GM12865 (cell line): ENCODE data around the gene TMEM214.

Experiments
- DNase-seq: peaks from one replicate; pipeline ENCODE4 v3.0.0; 2010; ENCODE audit warnings: low read depth
- H3K4me3 ChIP-seq: 2 replicates; pipeline ENCODE4 v1.5.1; 2011; ENCODE audit warnings: mild to moderate bottlenecking, low read depth, low read length, control low read depth
- TF ChIP-seq, protein P1 (sequence below): IDR thresholded peaks from 2 replicates; pipeline ENCODE4 v1.5.1; 2011; ENCODE audit warnings: low read length, control low read depth, low read depth, inconsistent platforms; ENCODE audit not compliant: insufficient read depth; ENCODE audit errors: missing control alignments

TMEM214 gene

GRCh38 chr2:27079233-27080139, 46.7 kb downstream of the TMEM214 start:
- TF ChIP-seq, protein P1, sequence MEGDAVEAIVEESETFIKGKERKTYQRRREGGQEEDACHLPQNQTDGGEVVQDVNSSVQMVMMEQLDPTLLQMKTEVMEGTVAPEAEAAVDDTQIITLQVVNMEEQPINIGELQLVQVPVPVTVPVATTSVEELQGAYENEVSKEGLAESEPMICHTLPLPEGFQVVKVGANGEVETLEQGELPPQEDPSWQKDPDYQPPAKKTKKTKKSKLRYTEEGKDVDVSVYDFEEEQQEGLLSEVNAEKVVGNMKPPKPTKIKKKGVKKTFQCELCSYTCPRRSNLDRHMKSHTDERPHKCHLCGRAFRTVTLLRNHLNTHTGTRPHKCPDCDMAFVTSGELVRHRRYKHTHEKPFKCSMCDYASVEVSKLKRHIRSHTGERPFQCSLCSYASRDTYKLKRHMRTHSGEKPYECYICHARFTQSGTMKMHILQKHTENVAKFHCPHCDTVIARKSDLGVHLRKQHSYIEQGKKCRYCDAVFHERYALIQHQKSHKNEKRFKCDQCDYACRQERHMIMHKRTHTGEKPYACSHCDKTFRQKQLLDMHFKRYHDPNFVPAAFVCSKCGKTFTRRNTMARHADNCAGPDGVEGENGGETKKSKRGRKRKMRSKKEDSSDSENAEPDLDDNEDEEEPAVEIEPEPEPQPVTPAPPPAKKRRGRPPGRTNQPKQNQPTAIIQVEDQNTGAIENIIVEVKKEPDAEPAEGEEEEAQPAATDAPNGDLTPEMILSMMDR: no peak
- DNase-seq: no peak
- H3K4me3 ChIP-seq: no peak overlapping the region

DNA sequence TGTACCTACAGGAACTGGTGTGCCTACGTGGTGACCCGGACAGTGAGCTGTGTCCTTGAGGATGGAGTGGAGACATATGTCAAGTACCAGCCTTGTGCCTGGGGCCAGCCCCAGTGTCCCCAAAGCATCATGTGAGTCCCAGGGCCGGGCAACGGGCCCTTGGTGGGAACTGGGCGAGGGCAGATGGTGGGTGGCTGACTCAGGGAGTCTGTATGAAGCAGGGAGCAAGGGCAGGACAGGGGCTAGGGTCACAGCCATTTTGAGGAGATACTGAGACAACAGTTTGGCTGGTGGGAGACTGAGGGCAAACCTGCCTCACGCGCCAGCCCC, 47.3 kb downstream of the TMEM214 start:
- no peak for DNase-seq
- H3K4me3 ChIP-seq: no peak overlapping the region
- TF ChIP-seq, protein P1: no peak

DNA sequence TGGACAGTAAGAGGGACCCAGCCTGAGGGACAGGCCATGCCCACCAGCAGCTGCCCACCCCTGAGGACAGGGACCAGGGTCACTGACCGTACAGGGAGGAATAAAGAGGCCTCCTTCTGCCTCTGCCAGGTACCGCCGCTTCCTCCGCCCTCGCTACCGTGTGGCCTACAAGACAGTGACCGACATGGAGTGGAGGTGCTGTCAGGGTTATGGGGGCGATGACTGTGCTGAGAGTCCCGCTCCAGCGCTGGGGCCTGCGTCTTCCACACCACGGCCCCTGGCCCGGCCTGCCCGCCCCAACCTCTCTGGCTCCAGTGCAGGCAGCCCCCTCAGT, 47.8 kb downstream of the TMEM214 start:
- no peak overlapping the region for H3K4me3 ChIP-seq
- TF ChIP-seq, protein P1: no peak
- DNase-seq: no peak

GRCh38 chr2:27081984-27082772, 49.4 kb downstream of the TMEM214 start:
- no peak for DNase-seq
- TF ChIP-seq, protein P1: no peak
- no peak overlapping the region; the same call in 1 of the 2 replicates for H3K4me3 ChIP-seq

DNA sequence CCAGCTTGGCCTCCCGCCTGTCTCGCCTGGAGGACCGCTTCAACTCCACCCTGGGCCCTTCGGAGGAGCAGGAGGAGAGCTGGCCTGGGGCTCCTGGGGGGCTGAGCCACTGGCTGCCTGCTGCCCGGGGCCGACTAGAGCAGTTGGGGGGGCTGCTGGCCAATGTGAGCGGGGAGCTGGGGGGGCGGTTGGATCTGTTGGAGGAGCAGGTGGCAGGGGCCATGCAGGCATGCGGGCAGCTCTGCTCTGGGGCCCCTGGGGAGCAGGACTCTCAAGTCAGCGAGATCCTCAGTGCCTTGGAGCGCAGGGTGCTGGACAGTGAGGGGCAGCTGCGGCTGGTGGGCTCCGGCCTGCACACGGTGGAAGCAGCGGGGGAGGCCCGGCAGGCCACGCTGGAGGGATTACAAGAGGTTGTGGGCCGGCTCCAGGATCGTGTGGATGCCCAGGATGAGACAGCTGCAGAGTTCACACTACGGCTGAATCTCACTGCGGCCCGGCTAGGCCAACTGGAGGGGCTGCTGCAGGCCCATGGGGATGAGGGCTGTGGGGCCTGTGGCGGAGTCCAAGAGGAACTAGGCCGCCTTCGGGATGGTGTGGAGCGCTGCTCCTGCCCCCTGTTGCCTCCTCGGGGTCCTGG, 50.1 kb downstream of the TMEM214 start:
- DNase-seq: no peak
- TF ChIP-seq, protein P1: no peak
- no peak overlapping the region for H3K4me3 ChIP-seq

DNA sequence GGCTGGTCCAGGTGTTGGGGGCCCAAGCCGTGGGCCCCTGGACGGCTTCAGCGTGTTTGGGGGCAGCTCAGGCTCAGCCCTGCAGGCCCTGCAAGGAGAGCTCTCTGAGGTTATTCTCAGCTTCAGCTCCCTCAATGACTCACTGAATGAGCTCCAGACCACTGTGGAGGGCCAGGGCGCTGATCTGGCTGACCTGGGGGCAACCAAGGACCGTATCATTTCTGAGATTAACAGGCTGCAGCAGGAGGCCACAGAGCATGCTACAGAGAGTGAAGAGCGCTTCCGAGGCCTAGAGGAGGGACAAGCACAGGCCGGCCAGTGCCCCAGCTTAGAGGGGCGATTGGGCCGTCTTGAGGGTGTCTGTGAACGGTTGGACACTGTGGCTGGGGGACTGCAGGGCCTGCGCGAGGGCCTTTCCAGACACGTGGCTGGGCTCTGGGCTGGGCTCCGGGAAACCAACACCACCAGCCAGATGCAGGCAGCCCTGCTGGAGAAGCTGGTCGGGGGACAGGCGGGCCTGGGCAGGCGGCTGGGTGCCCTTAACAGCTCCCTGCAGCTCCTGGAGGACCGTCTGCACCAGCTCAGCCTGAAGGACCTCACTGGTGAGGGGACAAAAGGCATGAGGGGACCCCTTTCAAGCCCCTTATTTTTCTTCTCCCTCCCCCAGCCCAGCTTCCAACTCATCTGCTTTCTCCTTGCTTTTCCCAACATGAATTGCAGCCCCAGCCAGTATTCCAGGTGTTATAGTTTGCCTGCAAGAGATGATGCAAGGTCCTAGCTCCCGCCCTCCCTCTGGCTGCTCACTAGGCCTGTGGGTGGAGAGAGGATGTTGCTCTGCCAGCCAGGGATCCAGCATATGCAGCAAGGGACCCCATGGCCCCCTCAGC, 50.9 kb downstream of the TMEM214 start:
- no peak for DNase-seq
- no peak overlapping the region for H3K4me3 ChIP-seq
- TF ChIP-seq, protein P1: no peak
